H9 (cell line): ENCODE results near the gene MPHOSPH10. TPM values are rescaled to one million over a fixed set of nuclear protein-coding genes. Genes with fewer than 3 reads are reported as not detected.

Experiments used
- DNase-seq: peaks from one replicate; pipeline ENCODE4 v3.0.0-alpha.2; 2017
- H2AFZ ChIP-seq: one replicate; pipeline ENCODE4 v1.6.1; 2013; ENCODE audit warnings: mild to moderate bottlenecking, low read length, control low read depth, moderate library complexity
- H2AK5ac ChIP-seq: 2 replicates; pipeline ENCODE4 v1.6.1; 2013; ENCODE audit warnings: low read length, control low read depth, mixed read lengths; ENCODE audit not compliant: insufficient read length
- H2BK120ac ChIP-seq: one replicate; pipeline ENCODE4 v1.6.1; 2013; ENCODE audit warnings: low read depth, mild to moderate bottlenecking, low read length, control low read depth, inconsistent platforms; ENCODE audit not compliant: poor library complexity, severe bottlenecking
- H2BK12ac ChIP-seq: 2 replicates; pipeline ENCODE4 v1.6.1; 2013; ENCODE audit warnings: low read length, control low read depth, mixed read lengths, low read depth; ENCODE audit not compliant: insufficient read length
- H2BK15ac ChIP-seq: 2 replicates; pipeline ENCODE4 v1.6.1; 2013; ENCODE audit warnings: low read depth, low read length, control low read depth
- H2BK20ac ChIP-seq: one replicate; pipeline ENCODE4 v1.6.1; 2013; ENCODE audit warnings: low read depth, mild to moderate bottlenecking, low read length, control low read depth, inconsistent platforms; ENCODE audit not compliant: poor library complexity, severe bottlenecking
- H2BK5ac ChIP-seq: 2 replicates; pipeline ENCODE4 v1.6.1; 2013; ENCODE audit warnings: low read length, control low read depth, mixed read lengths; ENCODE audit not compliant: insufficient read length
- H3K14ac ChIP-seq: 2 replicates; pipeline ENCODE4 v1.6.1; 2013; ENCODE audit warnings: low read length, control low read depth; ENCODE audit not compliant: insufficient read depth
- H3K18ac ChIP-seq: 2 replicates; pipeline ENCODE4 v1.6.1; 2013; ENCODE audit warnings: low read depth, mild to moderate bottlenecking, mixed read lengths, low read length, control low read depth; ENCODE audit not compliant: insufficient read length
- H3K23ac ChIP-seq: 2 replicates; pipeline ENCODE4 v1.6.1; 2013; ENCODE audit warnings: low read length, control low read depth, mixed read lengths, low read depth; ENCODE audit not compliant: insufficient read length
- H3K23me2 ChIP-seq: 2 replicates; pipeline ENCODE4 v1.6.1; 2013; ENCODE audit warnings: low read depth, mild to moderate bottlenecking, mixed read lengths, low read length, control low read depth; ENCODE audit not compliant: insufficient read length, poor library complexity, severe bottlenecking
- H3K27ac ChIP-seq: 2 replicates; pipeline ENCODE4 v1.5.1; 2013; ENCODE audit warnings: low read length, control low read depth, mixed read lengths, low read depth; ENCODE audit not compliant: insufficient read length
- H3K27me3 ChIP-seq: 2 replicates; pipeline ENCODE4 v1.6.1; 2013; ENCODE audit warnings: low read length, control low read depth, inconsistent platforms; ENCODE audit not compliant: insufficient read depth
- H3K4ac ChIP-seq: 2 replicates; pipeline ENCODE4 v1.6.1; 2013; ENCODE audit warnings: low read depth, mild to moderate bottlenecking, control low read depth, inconsistent platforms, low read length, moderate library complexity
- H3K4me1 ChIP-seq: 2 replicates; pipeline ENCODE4 v1.6.1; 2013; ENCODE audit warnings: low read length, control low read depth, inconsistent platforms; ENCODE audit not compliant: insufficient read depth
- H3K4me2 ChIP-seq: 2 replicates; pipeline ENCODE4 v1.6.1; 2013; ENCODE audit warnings: low read length, control low read depth, mixed read lengths; ENCODE audit not compliant: insufficient read length, insufficient read depth
- H3K56ac ChIP-seq: 2 replicates; pipeline ENCODE4 v1.6.1; 2013; ENCODE audit warnings: low read depth, mild to moderate bottlenecking, mixed read lengths, low read length, control low read depth; ENCODE audit not compliant: insufficient read length
- H3K79me1 ChIP-seq: 2 replicates; pipeline ENCODE4 v1.6.1; 2013; ENCODE audit warnings: low read depth, mild to moderate bottlenecking, moderate library complexity, low read length, control low read depth, inconsistent platforms; ENCODE audit not compliant: insufficient read depth, poor library complexity, severe bottlenecking
- H3K79me2 ChIP-seq: 2 replicates; pipeline ENCODE4 v1.6.1; 2013; ENCODE audit warnings: low read length, control low read depth, inconsistent platforms; ENCODE audit not compliant: insufficient read depth
- H3K9ac ChIP-seq: 2 replicates; pipeline ENCODE4 v1.6.1; 2013; ENCODE audit warnings: low read length, control low read depth, mixed read lengths; ENCODE audit not compliant: insufficient read length; ENCODE audit errors: extremely low read depth
- H3K9me3 ChIP-seq: one replicate; pipeline ENCODE4 v1.6.1; 2013; ENCODE audit warnings: low read depth, low read length, inconsistent platforms; ENCODE audit not compliant: control insufficient read depth
- H3T11ph ChIP-seq: one replicate; pipeline ENCODE4 v1.6.1; 2013; ENCODE audit warnings: mild to moderate bottlenecking, low read length, control low read depth, inconsistent platforms
- H4K20me1 ChIP-seq: one replicate; pipeline ENCODE4 v1.6.1; 2013; ENCODE audit not compliant: control insufficient read depth, insufficient read length, insufficient read depth
- H4K5ac ChIP-seq: 2 replicates; pipeline ENCODE4 v1.6.1; 2013; ENCODE audit warnings: low read depth, mild to moderate bottlenecking, mixed read lengths, low read length, control low read depth; ENCODE audit not compliant: insufficient read length
- H4K8ac ChIP-seq: replicated peaks from 2 replicates; pipeline ENCODE4 v1.6.1; 2013; ENCODE audit warnings: low read length, control low read depth, mixed read lengths, low read depth; ENCODE audit not compliant: insufficient read length
- H4K91ac ChIP-seq: 2 replicates; pipeline ENCODE4 v1.6.1; 2013; ENCODE audit warnings: low read depth, mild to moderate bottlenecking, moderate library complexity, mixed read lengths, low read length, control low read depth; ENCODE audit not compliant: insufficient read length
- H3K27ac Mint-ChIP-seq, 3 experiments: 2 replicates in 2 of 3; 3 replicates in 1 of 3; pipeline ENCODE4 v1.8.0; 2020 to 2021; ENCODE audit warnings: mixed read lengths in 3 of 3, mild to moderate bottlenecking in 1 of 3, moderate library complexity in 1 of 3
- H3K27me3 Mint-ChIP-seq: 2 replicates; pipeline ENCODE4 v1.8.0; 2021; ENCODE audit warnings: low read depth, mild to moderate bottlenecking, moderate library complexity, mixed read lengths
- H3K36me3 Mint-ChIP-seq, 3 experiments: 2 replicates in 2 of 3; 3 replicates in 1 of 3; pipeline ENCODE4 v1.8.0; 2020 to 2021; ENCODE audit warnings: low read depth in 3 of 3, mixed read lengths in 3 of 3; ENCODE audit not compliant: insufficient read depth in 1 of 3
- H3K4me1 Mint-ChIP-seq, 2 experiments: 2 replicates each; pipeline ENCODE4 v1.8.0; 2020; ENCODE audit warnings: mixed read lengths in 2 of 2
- H3K4me3 Mint-ChIP-seq, 2 experiments: 2 replicates in 1 of 2; 3 replicates in 1 of 2; pipeline ENCODE4 v1.8.0; 2020 to 2021; ENCODE audit warnings: mild to moderate bottlenecking in 2 of 2, mixed read lengths in 2 of 2, moderate library complexity in 1 of 2
- H3K9me3 Mint-ChIP-seq, 2 experiments: 2 replicates in 1 of 2; 3 replicates in 1 of 2; pipeline ENCODE4 v1.8.0; 2020; ENCODE audit warnings: mild to moderate bottlenecking in 2 of 2, mixed read lengths in 2 of 2, moderate library complexity in 1 of 2
- WGBS: extraction: QIAGEN DNeasy Blood & Tissue Kit; methylation state at CpG from one replicate; pipeline ENCODE4 v1.1.7; 2013; ENCODE audit warnings: missing lambda C conversion rate, low lambda C conversion rate, mixed read lengths; ENCODE audit not compliant: insufficient read length; ENCODE audit errors: extremely low coverage; 5-methylcytosine and 5-hydroxymethylcytosine counted together
- total RNA-seq: library from RNA; stranded (reverse); gene quantifications from 2 replicates; pipeline ENCODE4 v1.2.1, GENCODE V29; 2021
- TF ChIP-seq, protein P1 (sequence below): fragments of 200-600 bp; sonication (generic); conservative IDR thresholded peaks from 3 replicates; pipeline ENCODE4 v1.8.0; 2021; ENCODE audit warnings: antibody characterized with exemption, mild to moderate bottlenecking

The MPHOSPH10 gene
- total RNA-seq, 1 experiment from 2014 or later = 42.1 TPM

DNA sequence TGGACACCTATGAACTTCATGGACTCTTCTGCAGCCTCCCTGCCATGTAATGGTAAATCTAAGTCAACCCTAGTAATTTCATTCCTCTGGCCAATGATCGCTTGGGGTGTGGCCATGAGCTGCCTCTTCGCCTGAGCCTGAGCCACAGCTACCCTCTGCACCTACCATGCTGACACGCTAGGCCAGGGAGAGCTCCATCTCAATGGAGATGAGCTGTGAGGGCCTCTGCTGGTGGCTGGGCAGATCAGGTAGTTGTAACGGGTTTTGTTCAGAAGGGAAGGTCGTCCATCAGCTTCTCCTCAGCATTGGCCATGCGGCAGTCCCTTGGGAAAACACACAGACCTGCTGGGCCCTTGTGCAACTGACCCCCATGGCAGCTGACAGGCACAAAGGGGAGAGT is 24.4 kb downstream of the MPHOSPH10 start:
- Histone ChIP-seq H4K5ac (no peak overlapping the region), H2BK12ac (no peak overlapping the region), H3K4ac (no peak overlapping the region), H3K79me1 (no peaks in the 10 kb centered on the region), H4K91ac (no peak overlapping the region), H3K79me2 (no peaks in the 10 kb centered on the region), H3K23ac (no peak overlapping the region), H2BK20ac (no peak overlapping the region), H3K27ac (no peak overlapping the region), H2AK5ac (no peak overlapping the region), H2BK15ac (no peak overlapping the region), H3K56ac (no peak overlapping the region), H3T11ph (no peak overlapping the region), H3K18ac (no peak overlapping the region), H3K4me1 (no peaks in the 10 kb centered on the region; the same call in 1 of the 2 replicates), H3K27me3 (no peaks in the 10 kb centered on the region), H2BK5ac (no peak overlapping the region), H2AFZ (no peak overlapping the region), H2BK120ac (no peak overlapping the region), H4K8ac (no peak overlapping the region), H3K9me3 (no peaks in the 10 kb centered on the region), H3K23me2 (no peaks in the 10 kb centered on the region), H3K4me2 (no peak overlapping the region), H4K20me1 (no peaks in the 10 kb centered on the region), H3K14ac (no peak overlapping the region), H3K9ac (no peak overlapping the region)
- TF ChIP-seq, protein P1, sequence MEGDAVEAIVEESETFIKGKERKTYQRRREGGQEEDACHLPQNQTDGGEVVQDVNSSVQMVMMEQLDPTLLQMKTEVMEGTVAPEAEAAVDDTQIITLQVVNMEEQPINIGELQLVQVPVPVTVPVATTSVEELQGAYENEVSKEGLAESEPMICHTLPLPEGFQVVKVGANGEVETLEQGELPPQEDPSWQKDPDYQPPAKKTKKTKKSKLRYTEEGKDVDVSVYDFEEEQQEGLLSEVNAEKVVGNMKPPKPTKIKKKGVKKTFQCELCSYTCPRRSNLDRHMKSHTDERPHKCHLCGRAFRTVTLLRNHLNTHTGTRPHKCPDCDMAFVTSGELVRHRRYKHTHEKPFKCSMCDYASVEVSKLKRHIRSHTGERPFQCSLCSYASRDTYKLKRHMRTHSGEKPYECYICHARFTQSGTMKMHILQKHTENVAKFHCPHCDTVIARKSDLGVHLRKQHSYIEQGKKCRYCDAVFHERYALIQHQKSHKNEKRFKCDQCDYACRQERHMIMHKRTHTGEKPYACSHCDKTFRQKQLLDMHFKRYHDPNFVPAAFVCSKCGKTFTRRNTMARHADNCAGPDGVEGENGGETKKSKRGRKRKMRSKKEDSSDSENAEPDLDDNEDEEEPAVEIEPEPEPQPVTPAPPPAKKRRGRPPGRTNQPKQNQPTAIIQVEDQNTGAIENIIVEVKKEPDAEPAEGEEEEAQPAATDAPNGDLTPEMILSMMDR = peak; percentile 58
- Mint-ChIP-seq H3K27me3 (peaks cover 4% of the 10 kb centered on the region), H3K36me3 (peaks cover 2 to 7% (median 6%) of the 10 kb centered on the region in 3 experiments; a peak in 6 of 7 replicates), H3K27ac (no peak overlapping the region), H3K4me3 (no peak overlapping the region), H3K9me3 (no peaks in the 10 kb centered on the region), H3K4me1 (peaks cover 10 to 23% of the 10 kb centered on the region in 2 experiments)
- peak; percentile 77 for DNase-seq
- no CpG with 5 or more reads among the region's 6 CpGs for WGBS
